Dermis microvascular lymphatic vessel endothelial cell (primary cell): Measurements from ENCODE around the gene CCDC74B. TPM values are rescaled to one million over a fixed set of nuclear protein-coding genes. Genes with fewer than 3 reads are reported as not detected.
"Not testable (repeated sequence)": the region's sequence is repeated elsewhere in the genome, so short reads cannot be mapped to it uniquely, and the experiment has no call there.

Source experiments
- DNase-seq, 2 donors: peaks; one replicate each; pipeline versions ENCODE4 v3.0.0 to v3.0.0-alpha.2; 2010; ENCODE audit warnings: low read depth in 2 of 2
- total RNA-seq: library from RNA; depleted of rRNA; stranded (reverse); fragments of >200 nt; gene quantifications from 2 replicates; pipeline ENCODE4 v1.2.1, GENCODE V29; 2014

Gene CCDC74B
- total RNA-seq, 1 donor from 2014 or later = 0.64 TPM

- no peak for DNase-seq
Measured at GRCh38 chr2:130150181-130151144, 5.6 kb upstream of the CCDC74B start.

GRCh38 chr2:130148515-130148914, 3.6 kb upstream of the CCDC74B start:
- DNase-seq = not testable (repeated sequence)

- not testable (repeated sequence) for DNase-seq
Measured at GRCh38 chr2:130143266-130144039, 1.5 kb downstream of the CCDC74B start.

- not testable (repeated sequence) for DNase-seq
Measured at GRCh38 chr2:130142396-130143265, 2.3 kb downstream of the CCDC74B start.

GRCh38 chr2:130141645-130142370, 3.1 kb downstream of the CCDC74B start:
- DNase-seq = not testable (repeated sequence)

GRCh38 chr2:130141002-130141401, 3.9 kb downstream of the CCDC74B start:
- DNase-seq = not testable (repeated sequence)

- not testable (repeated sequence) for DNase-seq
Measured at GRCh38 chr2:130140516-130140915, 4.4 kb downstream of the CCDC74B start.

GRCh38 chr2:130139331-130140280, 5.3 kb downstream of the CCDC74B start:
- not testable (repeated sequence) for DNase-seq

GRCh38 chr2:130138841-130139251, 6.1 kb downstream of the CCDC74B start:
- DNase-seq = not testable (repeated sequence)

- DNase-seq = not testable (repeated sequence)
Measured at GRCh38 chr2:130138326-130138725, 6.6 kb downstream of the CCDC74B start.

- DNase-seq = not testable (repeated sequence)
Measured at GRCh38 chr2:130137118-130137517, 7.8 kb downstream of the CCDC74B start.

GRCh38 chr2:130136546-130136945, 8.4 kb downstream of the CCDC74B start:
- not testable (repeated sequence) for DNase-seq

GRCh38 chr2:130135692-130136541, 9.0 kb downstream of the CCDC74B start:
- DNase-seq = no peak

GRCh38 chr2:130129120-130129829, 15.6 kb downstream of the CCDC74B start, which contains the start of gene POTEF:
POTEF (minus strand) TSS chr2:130129222; CDS start chr2:130120515, 8,707 bp downstream.
- not testable (repeated sequence) for DNase-seq

GRCh38 chr2:130128464-130128863, 16.4 kb downstream of the CCDC74B start:
- not testable (repeated sequence) for DNase-seq

- DNase-seq = not testable (repeated sequence)
Measured at GRCh38 chr2:130127726-130128125, 17.2 kb downstream of the CCDC74B start.

GRCh38 chr2:130120924-130121323, 24.0 kb downstream of the CCDC74B start:
- not testable (repeated sequence) for DNase-seq
